H1 (cell line): ENCODE results near the gene BNIP1. TPM values are rescaled to one million over a fixed set of nuclear protein-coding genes. Genes with fewer than 3 reads are reported as not detected.

Experiments used
- CBX5 ChIP-seq: fragments of 300-800, 300-1000 bp; sonication (generic); IDR thresholded peaks from 2 replicates; pipeline ENCODE4 v1.7.1; 2016; ENCODE audit warnings: antibody characterized with exemption, low read length, low read depth
- KDM4A ChIP-seq: IDR thresholded peaks from one replicate; pipeline ENCODE4 v1.7.1; 2012; ENCODE audit warnings: low read depth, mild to moderate bottlenecking, moderate library complexity, low read length, inconsistent platforms; ENCODE audit not compliant: severe bottlenecking
- RBBP5 ChIP-seq: IDR thresholded peaks from 2 replicates; pipeline ENCODE4 v1.7.1; 2012; ENCODE audit warnings: low read depth, mild to moderate bottlenecking, inconsistent platforms, low read length, moderate library complexity, borderline replicate concordance
- TBP ChIP-seq: IDR thresholded peaks from 2 replicates; pipeline ENCODE4 v1.6.1; 2011; ENCODE audit warnings: low read depth, low read length, improper control_type of control experiment
- USF2 ChIP-seq: IDR thresholded peaks from 2 replicates; pipeline ENCODE4 v1.6.1; 2011; ENCODE audit warnings: low read length, improper control_type of control experiment
- polyA plus RNA-seq, 7 experiments: library from polyadenylated mRNA; depleted of rRNA in 3 of 7; stranded (reverse) in 5 of 7; unstranded in 2 of 7; fragments of >200 nt in 5 of 7; fragments of 200-250 nt in 2 of 7; gene quantifications; 1 replicate in 5 of 7; 2 replicates in 1 of 7; 4 replicates in 1 of 7; pipeline versions ENCODE4 v1.2.1 to v1.2.3, GENCODE V29; 2011 to 2013; ENCODE audit warnings: missing spikeins in 2 of 7, mixed read lengths in 2 of 7
- total RNA-seq: library from RNA; stranded (reverse); fragmentation: NEBNext Ultra II Directional; extraction: Animal tissue kit (Norgen Biotek cat#: 25700); gene quantifications from 2 replicates; pipeline ENCODE4 v1.2.1, GENCODE V29; 2021

BNIP1 gene
- total and polyA plus RNA-seq, 2 of the 8 experiments (the other 6 are each of a cell fraction or from before 2014, with no cell fraction given), result 13.5 to 14.7 TPM

DNA sequence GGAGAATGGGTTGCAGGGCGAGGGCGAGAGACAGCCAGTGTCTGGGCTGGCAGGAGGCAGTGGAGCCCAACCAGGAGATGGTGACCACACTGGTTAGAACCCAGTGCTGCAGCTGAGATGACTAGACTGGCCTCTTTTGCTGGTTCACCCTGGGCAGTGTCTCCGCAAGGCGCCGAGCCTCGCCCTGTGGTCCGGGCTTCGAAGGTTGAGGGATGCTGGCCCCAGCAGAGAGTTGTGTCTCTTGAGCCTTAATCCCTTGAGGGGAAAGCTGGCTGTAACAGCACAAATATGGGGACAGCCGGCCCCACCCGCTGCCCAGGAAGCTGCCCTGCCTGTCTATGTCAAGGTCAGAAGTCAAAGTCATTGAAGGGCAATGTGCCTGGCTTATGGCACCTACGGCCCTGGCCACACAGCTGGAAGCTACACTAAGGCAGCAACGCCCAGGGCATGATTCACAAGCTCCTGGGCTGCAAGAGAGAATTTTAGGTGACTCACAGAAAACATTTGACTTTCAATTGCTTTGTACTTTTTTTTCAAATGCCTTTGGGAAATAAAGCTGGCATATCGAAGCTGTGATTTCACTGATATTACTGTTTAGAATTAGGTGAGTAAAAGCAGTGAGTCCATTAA lies 57.4 kb downstream of the BNIP1 start (continued):
- TF ChIP-seq USF2, result no peak
- no peak for TF ChIP-seq KDM4A
- no peak for TF ChIP-seq RBBP5
- no peak for TF ChIP-seq TBP
- TF ChIP-seq CBX5, result no peak
- TF ChIP-seq, all 59 proteins: peak for 0
